NCI-H1417 treated with DMSO at 0.1 percent for 48 hours (cell line): ENCODE results near the gene TADA2A.

ENCODE experiments used
- DNase-seq: peaks from one replicate; lab custom pipeline; 2025; lab: John Stamatoyannopoulos, UW

The TADA2A gene

GRCh38 chr17:37406635-37407461 lies at the start of gene TADA2A, which contains the start of gene ACACA:
TADA2A (plus strand) TSS chr17:37406886; CDS start chr17:37411366, 4,480 bp downstream.
ACACA (minus strand) TSS chr17:37406836; CDS start chr17:37406299, 537 bp downstream.
- DNase-seq, result peak; percentile 38

GRCh38 chr17:37358098-37358829 lies 48.4 kb upstream of the TADA2A start:
- peak; percentile 7 for DNase-seq

DNA sequence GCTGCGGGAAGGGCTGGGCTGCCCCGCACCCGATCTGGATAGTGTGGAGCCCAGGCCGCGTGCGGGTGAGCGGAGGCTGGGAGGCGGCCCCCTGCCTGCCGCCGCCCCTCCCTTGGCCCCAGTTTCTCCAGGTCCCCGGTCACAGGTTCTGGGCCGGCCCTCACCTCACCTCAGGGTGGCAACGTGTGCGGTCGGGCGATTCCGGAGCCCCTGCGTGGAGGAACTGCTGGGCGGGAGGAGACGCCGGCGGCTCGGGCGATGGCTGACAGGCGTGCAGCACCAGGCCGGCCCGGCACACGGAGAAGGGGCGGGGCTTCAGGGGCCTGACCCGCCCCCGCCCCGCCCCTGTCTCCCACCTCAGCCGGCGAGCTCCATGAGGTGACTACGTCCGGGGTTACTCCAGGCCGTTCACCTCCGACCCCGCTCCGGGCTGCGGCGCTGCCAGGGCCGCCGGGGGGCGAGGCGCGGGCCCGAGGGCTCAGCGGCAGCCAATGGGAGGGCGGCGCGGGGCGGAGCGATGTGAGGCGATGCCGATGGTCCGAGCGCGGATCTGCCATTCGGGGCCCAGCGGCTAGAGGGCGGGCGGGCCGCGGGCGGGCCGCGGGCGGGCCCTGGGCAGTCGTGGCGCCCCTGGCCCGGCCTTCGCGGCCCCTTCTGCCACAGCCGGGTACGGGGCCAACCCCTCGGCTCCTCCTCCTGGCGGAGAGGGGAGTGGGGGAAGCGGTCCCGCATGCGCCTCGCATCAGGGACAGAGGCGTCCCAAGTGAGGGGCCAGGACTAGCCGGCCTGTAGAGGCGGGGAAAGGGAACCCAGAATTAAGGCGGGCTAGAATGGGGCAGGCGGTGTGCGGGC lies 47.6 kb upstream of the TADA2A start:
- DNase-seq, result peak; percentile 32

GRCh38 chr17:37359682-37360188 lies 47.0 kb upstream of the TADA2A start:
- no peak for DNase-seq

DNA sequence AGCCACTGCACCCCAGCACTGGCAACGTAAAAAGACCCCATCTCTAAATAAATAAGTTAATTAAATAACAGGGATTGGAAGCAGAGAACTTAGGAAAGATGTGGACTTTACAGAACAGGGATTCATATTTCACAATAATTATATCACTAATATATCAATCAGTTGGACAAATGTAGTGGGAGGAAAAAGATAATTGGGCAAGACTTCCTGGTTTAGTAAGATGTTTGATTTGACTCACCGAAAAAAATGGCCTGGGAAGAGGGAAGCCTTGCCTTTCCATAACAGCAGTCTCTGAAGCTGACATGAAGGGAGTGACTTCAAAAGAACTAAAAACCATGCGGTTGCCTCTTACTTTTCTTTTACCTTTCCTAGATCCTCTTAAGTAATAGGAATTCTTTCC lies 46.1 kb upstream of the TADA2A start:
- no peak for DNase-seq

DNA sequence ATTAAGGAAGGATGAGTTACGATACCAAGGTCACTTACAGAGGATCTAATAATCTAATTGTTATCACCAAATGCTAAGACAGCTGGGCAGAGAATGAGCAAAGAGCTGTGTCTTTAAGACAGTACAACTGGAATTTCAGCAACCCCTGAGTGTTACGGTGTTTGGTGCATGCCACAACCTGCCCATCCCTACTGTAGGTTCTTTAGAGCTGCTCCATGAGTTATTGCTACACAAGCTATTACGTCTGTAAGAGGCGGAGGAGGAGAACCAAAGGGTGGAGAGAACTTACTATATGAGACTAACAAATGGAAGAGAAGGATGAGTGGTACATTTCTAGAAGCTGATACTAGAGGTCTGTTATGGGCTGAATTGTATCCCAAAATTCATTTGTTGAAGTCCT lies 45.1 kb upstream of the TADA2A start:
- DNase-seq, result no peak

DNA sequence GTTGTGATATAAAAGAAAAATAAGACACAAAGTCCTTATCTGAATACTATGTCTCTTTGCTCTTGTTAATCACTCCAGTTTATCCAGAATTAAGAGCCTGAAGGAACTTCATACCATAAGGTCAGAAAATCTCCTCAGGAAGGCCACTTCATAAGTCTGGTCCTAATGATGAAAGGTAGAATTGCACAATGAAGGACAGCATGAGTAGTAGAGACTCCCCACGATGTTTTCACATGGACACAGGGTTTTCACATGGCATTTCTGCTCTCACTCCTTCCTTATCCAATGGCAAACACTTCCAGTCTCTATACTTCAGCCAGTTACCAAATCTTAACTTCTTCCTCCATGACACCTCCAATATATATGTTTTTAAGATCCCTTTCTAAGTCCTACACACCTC lies 41.1 kb upstream of the TADA2A start:
- DNase-seq, result no peak

DNA sequence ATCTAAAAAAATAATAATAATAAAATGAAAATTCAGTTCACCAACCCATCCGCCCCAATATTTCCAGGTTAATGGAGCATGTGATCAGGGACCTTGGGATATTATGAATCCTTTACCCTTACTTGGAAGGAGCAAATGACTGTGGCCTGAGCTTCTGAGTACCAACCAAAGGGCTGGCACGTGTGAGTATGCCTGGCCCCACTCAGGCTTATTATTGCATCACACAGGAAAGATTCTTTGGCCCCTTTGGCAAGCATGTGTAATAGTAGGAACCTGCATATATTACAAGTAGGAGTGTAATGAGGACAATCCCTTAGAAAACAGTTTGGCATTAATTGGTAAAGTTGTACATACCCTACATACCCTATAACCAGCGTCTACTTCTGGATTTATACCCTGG lies 38.1 kb upstream of the TADA2A start:
- DNase-seq, result no peak

GRCh38 chr17:37373530-37374159 lies 33.0 kb upstream of the TADA2A start:
- DNase-seq, result peak; percentile 17

GRCh38 chr17:37375706-37376105 lies 31.0 kb upstream of the TADA2A start, which contains the start of gene C17orf78:
C17orf78 (plus strand) TSS chr17:37375985; CDS start chr17:37376093, 108 bp downstream.
- DNase-seq, result no peak

- no peak for DNase-seq
These were observed 24.6 kb upstream of the TADA2A start for GRCh38 chr17:37382056-37382455.

DNA sequence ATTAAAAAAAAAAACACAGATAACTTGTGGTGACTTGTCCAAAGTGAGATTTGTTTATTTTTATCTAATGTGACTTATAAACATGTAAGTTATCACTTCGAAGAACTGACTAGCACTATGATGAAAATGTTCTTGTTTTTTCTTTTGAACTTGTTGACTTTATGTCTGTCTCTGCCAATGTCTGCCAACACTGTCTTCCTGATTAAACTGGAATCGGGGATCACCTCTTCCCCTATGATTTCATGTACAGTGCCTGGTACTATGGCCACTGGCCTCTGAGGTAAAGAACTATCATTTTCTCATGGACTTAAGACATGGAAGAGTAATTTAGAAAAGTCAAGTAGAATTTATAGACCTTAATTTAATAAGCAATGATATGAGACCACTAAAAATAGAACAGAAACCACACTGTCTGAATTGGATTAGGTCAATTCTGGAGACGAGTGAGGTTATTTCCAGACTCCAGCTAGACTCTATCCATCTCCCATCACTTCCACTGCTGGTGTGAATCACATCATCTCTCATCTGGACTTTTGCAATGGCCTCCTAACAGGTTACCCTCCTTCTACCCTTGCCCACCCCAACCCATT lies 22.0 kb upstream of the TADA2A start:
- DNase-seq, result no peak

GRCh38 chr17:37385474-37385990 lies 21.2 kb upstream of the TADA2A start:
- no peak for DNase-seq

DNA sequence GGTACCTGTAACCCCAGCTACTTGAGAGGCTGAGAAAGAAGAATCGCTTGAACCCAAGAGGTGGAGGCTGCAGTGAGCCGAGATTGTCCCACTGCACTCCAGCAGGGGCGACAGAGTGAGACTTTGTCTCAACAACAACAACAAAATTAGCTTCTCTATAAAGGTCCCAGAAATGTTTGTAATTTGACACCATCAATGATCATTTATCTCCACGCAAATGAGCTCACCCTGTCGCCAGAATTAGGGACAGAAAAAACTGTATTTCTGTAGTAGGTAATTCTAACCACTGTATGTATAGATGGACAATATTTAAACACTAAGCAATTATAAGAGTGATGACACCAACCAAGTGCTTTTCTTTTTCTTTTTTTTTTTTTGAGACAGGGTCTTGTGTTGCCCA lies 20.2 kb upstream of the TADA2A start:
- no peak for DNase-seq

DNA sequence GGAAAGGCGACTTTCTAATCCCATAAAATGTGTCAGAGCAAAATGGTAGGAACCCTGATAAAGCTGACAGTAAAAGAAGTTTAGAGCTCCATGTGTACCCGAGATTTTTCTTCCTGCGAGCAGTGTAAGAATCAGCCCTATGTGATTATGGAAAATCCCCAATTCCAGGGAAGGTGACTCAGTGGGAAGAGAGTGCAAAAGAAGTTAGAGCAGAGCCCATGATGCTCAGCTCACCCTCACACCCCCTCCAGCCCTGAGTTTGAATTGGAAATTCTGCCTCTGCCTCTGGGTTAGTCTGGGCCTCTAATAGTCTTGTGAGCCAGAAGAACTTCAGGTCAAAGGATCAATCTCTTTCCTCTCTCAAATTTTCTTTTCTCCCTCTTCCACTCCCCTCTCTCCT lies 18.4 kb upstream of the TADA2A start:
- no peak for DNase-seq

DNA sequence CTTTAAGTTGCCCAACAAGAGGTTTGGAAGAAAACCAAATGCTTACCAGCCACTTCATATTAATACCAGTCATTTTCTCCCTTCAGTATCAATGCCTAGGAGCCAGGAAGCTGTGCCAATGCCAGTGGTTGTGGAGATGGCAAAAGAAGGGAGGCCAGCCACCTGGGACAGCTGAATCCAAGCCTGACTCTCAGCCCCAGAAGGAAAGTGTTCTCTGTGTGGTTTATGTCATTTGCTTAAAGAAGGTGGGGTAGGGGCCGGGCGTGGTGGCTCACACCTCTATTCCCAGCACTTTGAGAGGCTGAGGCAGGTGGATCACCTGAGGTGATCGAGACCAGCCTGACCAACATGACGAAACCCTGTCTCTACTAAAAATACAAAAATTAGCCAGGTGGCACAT lies 17.5 kb upstream of the TADA2A start:
- no peak for DNase-seq

DNA sequence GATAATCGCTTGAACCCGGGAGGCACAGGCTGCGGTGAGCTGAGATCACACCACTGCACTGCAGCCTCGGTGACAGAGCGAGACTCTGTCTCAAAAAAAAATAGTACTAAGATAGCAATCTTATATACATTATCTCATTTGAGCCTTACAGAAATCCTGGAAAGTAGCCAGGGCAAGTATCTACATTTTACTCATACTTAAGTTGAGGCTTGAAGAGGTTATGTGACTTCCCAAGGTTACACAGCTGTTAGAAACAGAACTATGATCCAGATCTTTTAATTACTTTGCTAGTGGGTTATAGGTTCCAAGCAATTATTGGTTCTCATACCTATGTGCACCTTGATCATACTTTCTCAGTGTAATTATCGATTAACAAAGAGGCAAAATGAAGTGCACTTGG lies 15.5 kb upstream of the TADA2A start:
- DNase-seq, result no peak

- DNase-seq, result no peak
These were observed 14.6 kb upstream of the TADA2A start for GRCh38 chr17:37392024-37392590.

GRCh38 chr17:37393352-37393751 lies 13.3 kb upstream of the TADA2A start:
- DNase-seq, result no peak

- DNase-seq, result no peak
These were observed 7.4 kb upstream of the TADA2A start for GRCh38 chr17:37399265-37399803.
